Activated gamma-delta T cell treated with Interleukin-2 at 50 U/mL for 16 hours (primary cell): ENCODE data around the gene MACROD2.
"Not testable (repeated sequence)": the region's sequence is repeated elsewhere in the genome, so short reads cannot be mapped to it uniquely, and the experiment has no call there.

Experiments
- DNase-seq: peaks from one replicate; pipeline ENCODE4 v3.0.0-alpha.2; 2020

The MACROD2 gene

GRCh38 chr20:15075586-15075985 is 1080.3 kb downstream of the MACROD2 start:
- DNase-seq, result no peak

GRCh38 chr20:15076785-15077184 is 1081.5 kb downstream of the MACROD2 start:
- no peak for DNase-seq

- no peak for DNase-seq
Measured at GRCh38 chr20:15077733-15078250, 1082.5 kb downstream of the MACROD2 start.

GRCh38 chr20:15079594-15080340 is 1084.5 kb downstream of the MACROD2 start:
- no peak for DNase-seq

GRCh38 chr20:15081261-15081660 is 1085.9 kb downstream of the MACROD2 start:
- DNase-seq, result no peak

- DNase-seq, result no peak
Measured at GRCh38 chr20:15091421-15092037, 1096.2 kb downstream of the MACROD2 start.

- DNase-seq, result no peak
Measured at GRCh38 chr20:15098351-15098750, 1103.0 kb downstream of the MACROD2 start.

- DNase-seq, result no peak
Measured at GRCh38 chr20:15099130-15099529, 1103.8 kb downstream of the MACROD2 start.

- DNase-seq, result no peak
Measured at GRCh38 chr20:15100506-15101160, 1105.3 kb downstream of the MACROD2 start.

- DNase-seq, result no peak
Measured at GRCh38 chr20:15107931-15108330, 1112.6 kb downstream of the MACROD2 start.

- DNase-seq, result no peak
Measured at GRCh38 chr20:15109494-15109893, 1114.2 kb downstream of the MACROD2 start.

GRCh38 chr20:15111654-15112053 is 1116.3 kb downstream of the MACROD2 start:
- DNase-seq, result peak; percentile 5

GRCh38 chr20:15113144-15113773 is 1117.9 kb downstream of the MACROD2 start:
- DNase-seq, result no peak

- DNase-seq, result no peak
Measured at GRCh38 chr20:15119852-15120487, 1124.7 kb downstream of the MACROD2 start.

GRCh38 chr20:15122613-15123012 is 1127.3 kb downstream of the MACROD2 start:
- no peak for DNase-seq

GRCh38 chr20:15131176-15131575 is 1135.9 kb downstream of the MACROD2 start:
- no peak for DNase-seq

- DNase-seq, result no peak
Measured at GRCh38 chr20:15138548-15139126, 1143.3 kb downstream of the MACROD2 start.

GRCh38 chr20:15139522-15139921 is 1144.2 kb downstream of the MACROD2 start:
- DNase-seq, result no peak

GRCh38 chr20:15140286-15140685 is 1145.0 kb downstream of the MACROD2 start:
- no peak for DNase-seq

- DNase-seq, result not testable (repeated sequence)
Measured at GRCh38 chr20:15140940-15141339, 1145.6 kb downstream of the MACROD2 start.

GRCh38 chr20:15141861-15142260 is 1146.5 kb downstream of the MACROD2 start:
- DNase-seq, result no peak

GRCh38 chr20:15143478-15143877 is 1148.2 kb downstream of the MACROD2 start:
- DNase-seq, result no peak
